Right forelimb (tissue), 1 donor: Measurements from ENCODE around the gene CRTAC1.
A peak's percentile ranks its signal among the peaks of the same experiment; 100 is the strongest.

Source experiments
- DNase-seq: peaks from one replicate; pipeline ENCODE4 v3.0.0-alpha.2; 2018

Gene CRTAC1

GRCh38 chr10:98030093-98030821 is at the start of gene CRTAC1:
CRTAC1 (minus strand) TSS chr10:98030621; CDS start chr10:98030472, 149 bp downstream.
- peak; percentile 79 for DNase-seq

DNA sequence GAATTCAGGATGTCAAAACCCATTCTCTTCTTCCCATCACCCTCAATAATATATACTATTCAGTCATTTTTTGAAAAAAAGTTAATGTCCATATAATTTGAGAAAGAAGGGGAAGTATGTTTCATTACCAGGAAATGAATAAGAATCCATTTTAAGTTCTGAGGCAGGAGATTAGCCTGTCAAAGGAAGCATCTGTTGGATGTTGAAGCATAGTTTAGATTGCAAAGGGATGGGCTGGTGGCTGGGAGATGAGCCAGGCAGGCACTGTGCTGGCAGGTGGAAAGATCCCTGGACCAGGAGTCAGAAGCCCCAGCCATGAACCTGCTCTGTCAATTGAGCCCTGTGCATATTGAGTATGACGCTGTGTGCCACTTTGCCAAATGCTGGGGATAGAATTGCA is 48.4 kb upstream of the CRTAC1 start:
- no peak for DNase-seq

- no peak for DNase-seq
Measured at GRCh38 chr10:98077223-98077622, 46.8 kb upstream of the CRTAC1 start.

GRCh38 chr10:98076086-98076485 is 45.7 kb upstream of the CRTAC1 start:
- no peak for DNase-seq

- no peak for DNase-seq
Measured at GRCh38 chr10:98074315-98074911, 44.0 kb upstream of the CRTAC1 start.

DNA sequence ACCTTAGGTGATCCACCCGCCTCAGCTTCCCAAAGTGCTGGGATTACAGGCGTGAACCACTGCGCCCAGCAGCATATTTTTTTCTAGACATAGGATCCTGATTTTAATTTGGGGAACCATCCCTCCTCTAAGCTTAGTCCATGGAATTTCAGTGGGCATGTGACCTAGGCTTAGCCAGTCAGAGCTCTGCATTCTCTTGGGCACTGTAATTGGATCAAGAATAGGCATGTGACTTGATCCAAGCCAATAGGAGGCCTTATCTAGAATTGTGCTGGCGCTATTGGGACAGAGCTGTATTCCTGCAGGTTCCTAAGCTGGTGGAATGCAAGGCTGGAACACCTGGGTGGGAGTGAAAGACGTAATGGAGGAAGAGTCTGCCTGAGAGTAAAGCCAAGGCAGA is 36.7 kb upstream of the CRTAC1 start:
- no peak for DNase-seq

- DNase-seq = no peak
Measured at GRCh38 chr10:98063740-98064027, 33.3 kb upstream of the CRTAC1 start.

DNA sequence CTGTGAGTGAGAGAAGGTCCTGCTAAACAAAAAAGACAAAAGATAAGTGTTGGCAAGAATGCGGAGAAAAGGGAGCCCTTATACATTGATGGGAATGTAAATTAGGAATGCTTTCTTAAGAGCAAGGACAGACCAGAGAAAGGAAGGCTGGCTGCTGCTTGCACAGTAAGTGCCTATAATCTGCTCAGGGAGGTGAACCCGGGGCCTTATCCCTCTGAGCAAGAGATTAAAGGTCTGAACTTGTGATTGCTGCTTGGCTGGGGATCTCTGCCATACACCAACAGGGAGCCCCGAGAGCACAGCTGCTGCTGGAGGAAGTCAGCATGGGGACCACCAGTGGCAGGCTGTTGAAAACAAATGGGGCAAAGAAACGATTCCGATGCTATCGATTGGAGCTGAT is 32.0 kb upstream of the CRTAC1 start:
- no peak for DNase-seq

DNA sequence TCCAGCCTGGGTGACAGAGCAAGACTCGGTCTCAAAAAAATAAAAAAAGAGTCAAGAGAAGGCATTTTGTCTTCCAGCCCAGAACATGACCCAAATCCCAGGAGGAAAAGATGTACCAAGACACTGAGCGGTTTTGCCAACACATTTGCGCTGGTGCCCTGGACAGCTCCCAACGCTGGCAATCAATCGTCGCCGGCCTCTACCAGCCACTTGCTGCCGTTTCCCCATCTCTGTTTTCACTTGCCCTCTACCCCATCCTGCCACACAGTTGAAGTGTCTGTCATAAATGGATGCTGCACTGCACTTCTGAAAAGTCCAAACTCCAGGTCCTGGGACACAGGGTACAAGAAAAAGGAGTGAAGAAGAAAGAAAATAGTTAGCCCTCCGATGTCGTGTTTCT is 29.7 kb upstream of the CRTAC1 start:
- no peak for DNase-seq

GRCh38 chr10:98058295-98058694 is 27.9 kb upstream of the CRTAC1 start:
- DNase-seq = no peak

DNA sequence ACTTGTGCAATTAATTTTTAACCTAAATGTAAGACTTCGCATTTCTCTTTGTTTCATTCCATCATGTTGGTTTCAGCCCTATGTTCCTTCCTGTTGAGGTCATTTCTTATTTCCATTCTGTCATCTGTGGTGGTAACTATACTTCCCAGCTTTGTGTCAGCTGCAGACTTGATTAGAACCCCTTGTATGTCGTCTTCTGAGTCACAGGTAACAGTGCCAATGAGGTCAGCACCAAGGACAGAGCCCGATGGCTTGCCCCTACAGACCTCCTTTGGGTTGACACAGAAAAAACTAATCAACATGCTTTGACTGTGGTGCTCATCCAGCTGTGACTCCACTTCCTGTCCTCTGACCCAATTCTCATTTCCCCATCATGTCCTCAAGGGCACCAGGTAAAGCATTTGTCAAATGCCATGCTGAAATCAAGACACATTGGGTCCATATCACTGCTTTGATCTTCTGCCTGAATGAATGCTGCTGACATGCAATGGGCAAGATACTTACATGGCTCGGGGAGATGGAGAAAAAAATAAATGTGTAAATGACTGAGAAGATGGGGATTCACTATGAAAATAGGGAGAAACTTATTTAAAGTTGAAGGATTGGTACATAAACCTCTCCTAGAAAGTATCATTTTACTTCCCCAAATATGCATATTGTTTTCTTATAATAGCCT is 25.6 kb upstream of the CRTAC1 start:
- DNase-seq = no peak

GRCh38 chr10:98047009-98047741 is 16.8 kb upstream of the CRTAC1 start:
- DNase-seq = no peak

GRCh38 chr10:98045785-98046389 is 15.5 kb upstream of the CRTAC1 start:
- peak; percentile 53 for DNase-seq

GRCh38 chr10:98041352-98042043 is 11.1 kb upstream of the CRTAC1 start:
- peak; percentile 66 for DNase-seq

GRCh38 chr10:98039690-98040381 is 9.4 kb upstream of the CRTAC1 start:
- no peak for DNase-seq

- DNase-seq = no peak
Measured at GRCh38 chr10:98038288-98038687, 7.9 kb upstream of the CRTAC1 start.

DNA sequence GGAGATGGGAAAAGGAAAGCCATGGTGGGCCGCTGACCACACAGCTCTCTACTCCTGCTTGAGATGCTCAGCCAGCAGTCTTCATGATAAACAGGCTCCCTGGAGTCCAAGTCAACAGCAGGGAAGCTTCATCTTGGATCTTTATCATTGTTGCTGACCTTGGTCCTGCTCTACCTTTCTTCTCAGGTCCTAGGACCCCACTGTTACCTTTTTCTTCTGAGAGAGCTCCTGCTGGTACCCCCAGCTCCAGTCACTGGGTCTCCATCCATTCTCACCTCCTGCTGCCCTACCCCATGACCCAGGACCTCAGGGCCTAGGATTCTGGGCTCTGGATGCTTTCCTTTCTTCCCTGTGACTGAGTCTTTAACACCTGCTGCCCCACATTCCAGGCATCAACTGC is 5.2 kb upstream of the CRTAC1 start:
- DNase-seq = no peak

- no peak for DNase-seq
Measured at GRCh38 chr10:98033515-98033914, 3.1 kb upstream of the CRTAC1 start.

DNA sequence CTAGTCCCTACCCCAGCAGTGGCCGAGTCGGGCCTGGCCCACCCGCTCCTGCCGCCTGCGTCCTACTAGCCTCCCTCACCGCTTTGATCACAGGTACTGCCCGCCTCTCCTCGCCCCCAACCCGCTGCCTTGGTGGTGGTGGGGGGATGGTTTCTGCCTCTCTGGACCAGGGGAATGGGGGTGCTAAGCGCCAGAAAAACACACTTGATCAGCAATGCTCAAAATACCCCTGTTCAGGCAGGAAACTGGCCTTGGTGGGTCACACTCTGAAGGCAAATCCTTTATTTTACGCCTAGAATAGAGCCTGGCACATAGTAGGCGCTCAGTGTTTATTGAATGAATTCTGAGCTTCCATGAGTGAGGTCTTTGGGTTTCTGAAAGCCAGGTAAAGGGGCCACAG is 1.0 kb upstream of the CRTAC1 start:
- DNase-seq = no peak

GRCh38 chr10:98030991-98031431 is 590 bp upstream of the CRTAC1 start:
- peak; percentile 46 for DNase-seq

DNA sequence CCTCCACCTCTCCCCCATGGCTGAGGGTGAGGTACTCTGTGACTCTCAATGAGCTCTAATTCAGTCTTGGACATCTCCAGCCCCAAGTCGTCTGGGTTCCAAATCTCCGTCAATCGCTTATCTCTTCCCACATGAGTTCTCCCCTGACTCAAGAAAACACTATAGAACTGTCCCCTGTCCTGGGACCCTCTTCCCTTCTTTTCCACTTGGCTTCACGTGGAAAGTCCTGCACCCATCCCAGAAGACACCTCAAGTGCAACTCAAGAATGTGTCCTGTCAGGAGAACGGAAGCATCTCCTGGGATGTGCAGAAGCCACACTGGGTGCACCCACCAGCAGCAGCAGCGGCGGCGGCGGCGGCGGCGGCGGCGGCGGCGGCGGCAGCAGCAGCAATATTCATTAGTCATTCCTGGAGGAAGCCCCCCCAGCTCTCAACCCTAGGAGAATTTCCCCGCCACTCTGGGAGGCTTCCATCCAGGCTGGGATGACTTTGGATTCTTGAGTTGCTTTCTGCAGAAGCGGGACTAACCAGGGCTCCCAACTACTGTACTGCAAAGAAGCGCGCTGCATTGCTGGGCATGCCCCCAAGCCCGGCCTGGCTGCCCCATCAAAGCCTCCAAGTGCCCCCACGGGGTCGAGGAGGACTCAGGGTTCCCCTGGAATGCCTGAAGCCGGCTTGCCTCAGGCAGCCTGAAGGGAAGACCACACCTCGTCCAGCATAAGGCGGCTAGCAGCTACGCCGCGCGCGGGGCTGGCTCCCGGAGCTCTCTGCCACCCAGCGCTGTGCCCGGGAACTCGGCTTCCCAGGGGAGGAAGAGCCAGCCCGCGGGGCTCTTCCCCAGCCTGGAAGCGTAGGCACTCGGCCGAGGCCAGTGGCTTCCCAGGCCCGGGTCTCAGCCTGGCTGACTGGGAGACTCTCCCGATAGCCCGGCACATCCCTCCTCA is 1.0 kb downstream of the CRTAC1 start:
- DNase-seq = no peak
